NCI-H2196 (cell line): ENCODE data around the gene NCBP3.

Source experiments
- DNase-seq: peaks from one replicate; lab custom pipeline; 2025; ENCODE audit not compliant: unreplicated experiment; lab: John Stamatoyannopoulos, UW

The NCBP3 gene, protein sequence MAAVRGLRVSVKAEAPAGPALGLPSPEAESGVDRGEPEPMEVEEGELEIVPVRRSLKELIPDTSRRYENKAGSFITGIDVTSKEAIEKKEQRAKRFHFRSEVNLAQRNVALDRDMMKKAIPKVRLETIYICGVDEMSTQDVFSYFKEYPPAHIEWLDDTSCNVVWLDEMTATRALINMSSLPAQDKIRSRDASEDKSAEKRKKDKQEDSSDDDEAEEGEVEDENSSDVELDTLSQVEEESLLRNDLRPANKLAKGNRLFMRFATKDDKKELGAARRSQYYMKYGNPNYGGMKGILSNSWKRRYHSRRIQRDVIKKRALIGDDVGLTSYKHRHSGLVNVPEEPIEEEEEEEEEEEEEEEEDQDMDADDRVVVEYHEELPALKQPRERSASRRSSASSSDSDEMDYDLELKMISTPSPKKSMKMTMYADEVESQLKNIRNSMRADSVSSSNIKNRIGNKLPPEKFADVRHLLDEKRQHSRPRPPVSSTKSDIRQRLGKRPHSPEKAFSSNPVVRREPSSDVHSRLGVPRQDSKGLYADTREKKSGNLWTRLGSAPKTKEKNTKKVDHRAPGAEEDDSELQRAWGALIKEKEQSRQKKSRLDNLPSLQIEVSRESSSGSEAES

DNA sequence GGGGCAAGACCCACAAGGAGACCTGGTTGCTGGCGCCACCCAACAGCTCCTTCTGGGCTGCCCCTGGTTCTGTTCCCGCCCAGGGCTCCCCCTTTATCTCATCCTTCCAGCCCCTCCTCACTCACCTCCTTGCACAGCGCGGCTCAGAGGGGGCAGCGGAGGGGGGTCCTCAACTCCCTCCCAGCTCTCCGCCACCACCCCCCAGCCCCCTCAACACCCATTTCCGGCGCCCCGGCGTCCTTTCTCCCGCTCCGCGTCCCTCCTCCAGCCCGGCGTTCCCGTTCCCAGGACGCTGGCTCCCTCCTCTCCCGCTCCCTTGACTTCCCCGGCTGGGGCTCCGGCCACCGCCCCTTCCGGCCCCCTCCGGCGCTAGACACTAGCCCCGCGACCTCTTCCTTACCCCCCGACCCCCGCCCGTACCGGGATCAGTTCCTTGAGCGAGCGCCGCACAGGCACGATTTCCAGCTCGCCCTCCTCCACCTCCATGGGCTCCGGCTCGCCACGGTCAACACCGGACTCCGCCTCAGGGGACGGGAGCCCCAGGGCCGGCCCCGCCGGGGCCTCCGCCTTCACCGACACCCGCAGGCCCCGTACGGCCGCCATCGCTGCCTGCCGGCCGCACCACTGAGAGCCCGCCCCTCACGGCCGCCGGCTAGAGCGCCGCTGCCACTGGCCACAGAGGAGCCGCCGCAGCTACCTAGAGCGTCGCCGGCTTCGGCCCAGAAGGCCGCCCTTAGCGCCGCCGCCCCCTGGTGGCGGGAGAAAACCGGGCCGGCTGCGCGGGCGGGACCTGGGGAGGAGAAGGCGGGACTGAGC, at the start of gene NCBP3:
TSS of gene NCBP3 (minus strand) at position 626 of the 816 bp plus-strand sequence. CDS start at position 603, 23 bp downstream.
- DNase-seq, result peak; percentile 83

DNA sequence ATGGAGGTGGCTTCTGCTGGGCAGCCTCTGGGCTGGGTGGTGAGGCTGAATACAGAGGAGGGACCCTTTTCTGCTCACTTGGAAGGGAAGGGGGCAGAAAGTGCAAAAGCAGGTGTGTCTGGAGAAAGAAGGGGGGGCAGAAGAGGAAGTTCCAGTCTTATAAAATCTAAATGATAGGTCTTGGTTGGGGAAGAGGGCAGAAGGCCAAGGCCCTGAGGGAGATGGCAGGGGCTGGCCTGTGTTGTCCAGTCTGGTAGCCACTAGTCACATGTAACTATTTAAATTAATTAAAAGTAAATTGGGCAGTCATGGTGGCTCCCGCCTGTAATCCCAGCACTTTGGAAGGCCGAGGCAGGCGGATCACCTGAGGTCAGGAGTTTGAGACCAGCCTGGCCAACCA, 49.3 kb upstream of the NCBP3 start:
- no peak for DNase-seq

DNA sequence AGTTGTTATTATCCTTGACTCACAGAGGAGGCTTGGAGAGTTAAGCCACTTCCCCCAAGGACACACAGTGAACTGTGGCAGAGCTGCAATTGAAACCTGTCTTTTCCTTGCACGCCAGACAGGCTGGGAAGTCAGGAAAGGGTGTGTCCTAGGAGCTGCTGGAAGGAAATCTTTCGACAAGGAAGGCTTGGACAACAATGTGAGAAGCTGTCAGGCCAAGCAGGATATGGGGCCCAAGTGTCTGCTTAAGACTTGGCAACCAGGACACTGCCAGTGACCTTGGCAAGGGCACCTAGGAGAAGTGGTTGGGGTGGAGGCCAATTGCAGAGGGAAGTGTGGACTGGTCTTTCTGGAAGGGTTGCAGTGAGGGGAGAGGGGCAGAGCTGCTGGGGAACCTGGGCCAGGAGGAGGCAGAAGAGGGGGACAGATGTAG, 48.9 kb upstream of the NCBP3 start:
- DNase-seq, result no peak

DNA sequence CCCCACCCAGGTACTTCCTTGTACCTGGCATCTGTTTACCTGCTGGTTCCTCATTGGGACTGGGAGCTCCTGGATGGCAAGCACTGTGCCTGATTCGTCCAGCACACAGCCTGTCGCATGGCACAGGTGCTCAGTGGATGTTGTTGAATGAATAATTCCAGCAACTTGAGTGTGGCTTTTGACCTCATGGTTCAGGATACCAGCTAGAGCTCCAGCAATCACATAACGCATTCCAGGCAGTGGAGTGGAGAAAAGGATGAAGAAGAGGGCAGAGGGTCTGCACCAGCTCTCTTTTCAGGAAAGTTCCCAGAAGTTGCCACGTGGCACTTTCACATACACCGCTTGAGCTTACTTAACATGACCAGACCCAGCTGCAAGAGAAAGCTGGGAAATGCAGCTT, 48.1 kb upstream of the NCBP3 start:
- DNase-seq, result no peak

DNA sequence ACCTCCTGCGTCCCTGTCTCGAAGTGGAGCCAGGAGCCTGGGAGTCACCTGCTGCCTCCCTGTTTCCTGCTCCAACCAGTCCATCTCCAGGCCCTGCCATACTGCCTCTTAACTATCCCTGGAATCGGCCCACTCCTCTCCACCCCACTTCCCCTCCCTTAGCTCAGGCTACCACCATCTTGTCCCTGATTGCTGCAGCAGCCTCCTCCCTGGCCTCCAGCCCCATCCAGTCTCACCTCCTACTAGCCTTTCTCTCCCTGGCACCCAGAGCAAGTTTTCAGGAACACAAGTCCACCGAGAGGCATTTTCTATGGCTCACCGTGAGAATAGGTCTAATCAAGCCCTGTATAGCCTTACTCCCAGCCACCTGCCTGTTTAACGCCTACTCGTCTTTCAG, 47.7 kb upstream of the NCBP3 start:
- DNase-seq, result no peak

DNA sequence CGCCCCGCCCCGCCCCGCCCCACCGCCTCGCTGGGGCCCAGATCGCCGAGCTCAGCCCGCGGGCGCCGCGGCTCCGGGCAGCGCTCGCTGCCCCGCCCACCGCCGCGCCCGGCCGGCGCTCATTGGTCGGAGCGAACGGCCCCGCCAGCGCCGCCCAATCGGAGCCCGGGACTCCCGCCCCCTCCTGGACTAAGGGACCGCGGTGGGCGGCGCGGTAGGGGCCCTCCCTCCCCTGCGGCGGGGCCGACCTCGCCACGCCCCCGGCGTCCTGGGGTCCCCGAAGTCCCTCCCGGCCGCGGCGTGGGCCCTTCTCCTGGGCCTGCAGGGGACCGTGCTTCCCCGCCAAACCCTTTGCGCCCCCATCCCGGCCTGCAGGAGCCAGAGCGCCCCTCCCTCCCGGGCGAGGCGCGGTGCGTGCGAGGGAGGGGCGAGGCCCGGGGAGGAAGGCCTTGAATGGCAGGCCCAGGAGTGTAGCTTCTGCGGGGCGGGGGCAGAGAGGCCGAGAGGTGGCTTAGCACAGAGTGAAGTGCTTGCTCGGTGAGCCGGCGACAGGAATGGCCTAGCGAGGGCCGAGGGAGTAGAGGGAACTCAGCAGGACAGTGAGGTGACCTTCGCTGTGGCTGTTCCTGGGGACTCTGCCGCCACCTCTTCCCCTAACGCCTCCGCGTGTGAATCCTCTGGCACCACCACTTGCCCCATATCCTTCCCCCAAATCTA, 47.1 kb upstream of the NCBP3 start, which contains the start of gene CAMKK1:
TSS of gene CAMKK1 (minus strand) at position 51 of the 717 bp plus-strand sequence. CDS start 7,366 bp downstream, outside the sequence.
- peak; percentile 77 for DNase-seq

DNA sequence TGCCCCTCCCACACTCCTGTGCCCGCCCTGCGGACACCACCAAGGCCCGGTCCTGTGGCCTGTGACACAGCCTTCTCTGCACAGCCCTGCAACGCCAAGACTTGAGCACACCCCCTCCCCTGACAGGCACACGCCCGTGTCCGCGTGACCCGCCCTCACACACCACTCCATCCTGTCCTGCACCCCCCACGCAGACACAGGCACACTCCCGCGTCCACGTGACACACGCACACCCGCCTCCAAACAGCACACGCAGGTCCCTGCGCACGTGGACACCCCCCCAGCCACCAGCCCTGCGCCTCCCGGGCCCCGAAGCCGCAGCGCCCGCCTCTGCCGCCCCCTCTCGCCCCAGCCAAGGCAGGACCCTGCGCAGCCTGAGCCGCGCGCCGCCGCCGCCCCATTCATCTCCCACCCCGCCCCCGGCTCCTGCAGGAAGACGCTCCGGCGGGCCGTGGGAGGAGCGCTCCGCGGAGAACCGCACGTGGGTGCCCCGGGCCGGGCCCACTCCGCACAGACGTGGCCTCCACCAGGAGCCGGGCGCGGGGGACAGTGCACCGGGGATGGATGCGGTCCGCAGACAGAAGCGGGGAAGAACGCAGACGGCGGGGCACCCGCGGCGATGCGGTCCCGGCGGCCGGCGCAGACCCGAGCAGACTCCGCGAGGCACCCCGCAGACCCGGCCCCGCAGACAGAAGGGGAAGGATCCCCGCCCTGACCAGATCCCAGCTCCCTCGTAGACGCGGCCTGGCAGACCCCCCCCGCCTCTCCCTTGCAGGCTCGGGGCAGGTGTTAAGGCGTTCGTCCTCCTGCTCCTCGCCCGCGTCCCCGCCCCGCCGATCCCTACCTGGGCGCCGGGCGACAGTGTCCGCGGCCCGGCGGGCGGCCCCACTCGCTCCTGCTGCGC, 46.3 kb upstream of the NCBP3 start:
- DNase-seq, result peak; percentile 28

DNA sequence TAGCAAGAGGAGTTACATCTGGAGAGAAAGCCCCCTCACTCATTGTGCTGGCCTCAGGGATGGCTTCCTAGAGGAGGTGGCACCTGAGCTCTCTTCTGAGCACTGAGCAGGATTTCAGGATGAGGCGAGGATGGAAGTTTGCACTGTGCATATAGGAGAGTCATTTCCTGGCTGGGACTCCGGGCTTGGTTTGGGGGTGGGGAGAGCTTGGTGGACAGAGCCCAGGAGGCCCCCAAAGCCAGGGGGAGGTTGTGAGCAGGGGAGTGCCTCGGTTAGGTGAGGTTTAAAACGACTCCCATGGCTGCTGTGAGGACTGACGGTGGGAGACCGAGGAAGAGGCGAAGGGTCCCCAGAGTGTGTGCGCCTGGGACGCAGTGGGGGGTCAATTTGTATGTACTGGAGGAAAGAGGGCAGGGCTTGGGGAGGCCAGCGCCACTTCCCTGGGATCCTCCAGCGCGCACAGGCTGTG, 45.6 kb upstream of the NCBP3 start:
- DNase-seq, result no peak

DNA sequence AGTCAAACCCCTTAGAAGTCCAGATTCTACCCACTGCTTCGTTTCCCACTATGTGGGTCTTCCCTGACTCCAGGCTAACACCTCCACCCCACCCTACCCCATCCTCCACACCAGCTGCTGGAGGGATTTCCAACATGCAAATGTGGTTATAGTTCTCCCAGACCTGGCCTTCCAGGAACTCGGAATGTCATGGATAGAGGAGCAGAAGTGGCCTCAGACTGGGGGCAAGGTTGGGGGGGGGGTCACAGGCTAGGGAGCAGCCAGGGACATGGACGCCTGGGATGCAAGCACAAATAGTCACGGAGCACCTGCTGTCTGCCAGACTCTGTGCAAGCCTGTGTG, 44.8 kb upstream of the NCBP3 start:
- DNase-seq, result no peak

DNA sequence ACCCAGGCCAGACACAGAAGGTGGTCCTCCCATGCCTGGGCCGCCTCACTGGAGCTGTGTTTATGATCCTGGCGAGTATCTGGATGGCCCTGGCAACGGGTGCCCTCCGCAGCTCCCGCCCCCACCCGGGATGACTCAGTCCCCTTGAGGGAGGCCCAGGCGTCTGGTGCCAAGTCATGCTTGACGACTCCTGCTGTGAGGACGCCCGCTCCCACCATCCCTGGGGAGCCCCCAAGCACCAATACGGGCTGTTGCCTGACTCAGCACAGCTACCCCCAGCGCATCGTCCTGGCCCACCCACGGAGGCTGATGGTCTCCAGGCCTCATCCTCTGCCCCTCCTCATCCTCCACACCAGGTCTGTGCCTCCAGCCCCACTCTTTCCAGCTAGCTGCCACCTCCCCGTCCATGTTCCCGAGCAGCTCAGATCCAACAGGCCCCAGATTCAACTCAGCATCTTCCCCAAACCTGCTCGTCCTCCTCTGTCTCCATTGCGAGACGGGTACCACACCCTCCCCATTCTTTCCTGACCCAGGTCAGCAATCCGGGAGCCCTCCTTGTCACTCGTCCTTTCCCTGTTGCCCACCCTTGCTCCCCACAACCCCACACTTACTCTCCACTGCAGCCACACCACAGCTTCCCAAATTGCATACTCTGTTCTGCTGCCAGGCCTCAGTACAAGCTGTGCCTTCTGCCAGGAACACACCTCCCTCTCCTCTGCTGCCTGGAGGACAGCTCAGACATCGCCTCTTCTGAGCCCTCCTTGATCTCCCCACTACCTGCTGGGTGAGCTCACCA, 44.2 kb upstream of the NCBP3 start:
- DNase-seq, result peak; percentile 27

DNA sequence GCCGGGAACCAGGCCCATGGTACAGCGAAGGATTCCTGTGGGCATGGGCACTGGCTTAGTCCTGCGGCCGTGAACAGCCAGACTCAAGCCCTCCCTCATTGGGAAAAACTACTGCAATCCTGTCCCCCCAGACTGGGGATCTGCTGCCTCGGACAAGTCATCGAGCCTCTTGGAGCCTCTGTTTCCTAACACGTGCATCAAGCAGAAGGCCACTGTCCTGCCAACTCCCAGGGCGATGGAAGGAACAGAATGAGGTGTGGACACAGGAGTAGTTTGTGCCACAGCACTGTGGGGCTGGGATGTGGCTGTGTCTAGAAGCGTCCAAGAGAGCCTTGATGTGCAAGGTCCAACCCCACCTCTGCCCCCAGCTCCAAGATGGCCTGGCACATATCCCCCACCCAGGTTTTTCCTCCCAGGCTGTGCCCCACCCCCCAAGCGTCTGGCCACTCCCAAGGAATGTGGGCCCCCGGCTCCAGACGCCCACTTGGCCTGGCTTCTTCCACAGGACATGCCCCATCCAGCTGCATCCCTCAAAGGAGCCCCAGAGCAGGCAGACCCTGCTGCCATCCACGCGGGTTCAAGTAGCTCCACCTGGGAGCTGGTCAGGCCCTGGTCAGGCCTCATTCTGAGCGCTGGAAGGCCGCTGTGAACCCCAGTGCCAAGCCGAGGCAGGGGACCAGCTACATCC, 43.4 kb upstream of the NCBP3 start:
- DNase-seq, result no peak

DNA sequence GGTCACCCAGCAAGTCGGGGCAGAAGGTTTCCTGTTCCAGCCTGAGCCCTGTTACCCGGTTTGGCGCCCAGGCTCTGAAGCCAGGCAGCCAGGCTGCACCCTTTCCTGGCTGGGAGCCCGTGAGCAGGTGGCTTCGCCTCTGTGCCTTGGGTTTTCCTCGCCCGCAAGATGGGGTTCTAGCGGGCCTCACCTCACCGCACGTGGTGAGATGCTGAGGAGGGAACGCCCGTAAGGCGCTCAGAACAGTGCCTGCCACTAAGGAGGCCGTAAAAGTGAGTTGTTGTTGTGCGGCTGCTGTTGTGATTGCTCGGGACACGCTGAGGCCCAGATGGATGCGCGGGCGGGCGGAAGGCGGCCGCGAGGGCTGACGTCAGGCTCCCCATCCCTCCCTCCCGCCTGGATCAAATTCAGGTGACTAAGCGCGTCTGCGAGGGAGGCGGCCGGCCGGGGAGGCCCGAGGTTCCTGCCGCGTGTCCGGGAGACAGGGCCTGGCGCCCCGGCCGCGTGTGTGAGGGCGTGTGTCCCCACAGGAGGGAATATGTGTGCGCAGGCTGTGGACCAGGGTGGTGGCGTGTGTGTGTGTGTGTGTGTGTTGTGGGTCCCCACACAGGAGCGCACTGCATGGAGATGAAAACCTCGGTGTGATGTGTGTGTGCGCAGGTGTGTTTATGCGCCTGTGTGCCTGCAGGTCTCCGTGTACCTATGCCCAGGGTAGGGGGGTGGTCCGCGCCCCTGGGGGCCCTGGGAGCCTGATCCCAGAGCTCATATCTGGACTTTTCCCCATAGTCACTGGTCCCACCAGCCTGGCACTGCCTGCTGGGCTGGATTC, 42.5 kb upstream of the NCBP3 start:
- DNase-seq, result peak; percentile 78

DNA sequence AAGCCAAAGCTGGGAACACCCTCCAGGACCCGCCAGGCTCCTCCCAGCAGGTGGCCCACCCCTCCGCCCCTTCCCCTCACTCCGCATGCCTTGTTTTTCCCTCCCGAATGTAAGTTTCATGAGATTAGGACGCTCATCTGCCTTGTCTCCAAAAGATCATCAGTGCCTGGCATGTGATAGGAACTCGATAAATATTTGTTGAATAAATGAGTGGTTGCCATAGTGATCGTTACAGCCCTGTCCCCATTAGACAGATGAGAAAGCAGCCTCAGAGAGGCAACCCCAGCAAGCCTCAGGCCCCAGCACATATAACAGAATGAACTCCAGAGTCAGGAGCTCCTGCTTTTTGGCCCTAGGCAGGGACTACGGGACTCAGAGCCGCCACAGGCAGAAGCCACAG, 41.8 kb upstream of the NCBP3 start:
- DNase-seq, result peak; percentile 42

DNA sequence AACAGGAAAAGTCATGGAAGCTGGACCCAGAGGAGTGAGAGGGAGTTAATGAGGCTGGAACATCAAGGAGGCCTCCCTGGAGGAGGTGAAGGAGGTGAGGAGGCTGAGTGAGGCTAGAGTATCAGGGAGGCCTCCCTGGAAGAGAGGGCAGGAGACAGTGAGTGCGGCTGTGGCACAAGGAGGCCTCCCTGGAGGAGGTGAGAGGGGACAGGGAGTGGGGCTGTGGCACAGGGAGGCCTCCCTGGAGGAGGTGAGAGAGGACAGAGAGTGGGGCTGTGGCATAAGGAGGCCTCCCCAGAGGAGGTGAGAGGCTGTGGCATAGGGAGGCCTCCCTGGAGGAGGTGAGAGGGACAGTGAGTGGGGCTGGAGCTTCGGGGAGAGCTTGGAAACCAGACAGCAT, 41.3 kb upstream of the NCBP3 start:
- no peak for DNase-seq

DNA sequence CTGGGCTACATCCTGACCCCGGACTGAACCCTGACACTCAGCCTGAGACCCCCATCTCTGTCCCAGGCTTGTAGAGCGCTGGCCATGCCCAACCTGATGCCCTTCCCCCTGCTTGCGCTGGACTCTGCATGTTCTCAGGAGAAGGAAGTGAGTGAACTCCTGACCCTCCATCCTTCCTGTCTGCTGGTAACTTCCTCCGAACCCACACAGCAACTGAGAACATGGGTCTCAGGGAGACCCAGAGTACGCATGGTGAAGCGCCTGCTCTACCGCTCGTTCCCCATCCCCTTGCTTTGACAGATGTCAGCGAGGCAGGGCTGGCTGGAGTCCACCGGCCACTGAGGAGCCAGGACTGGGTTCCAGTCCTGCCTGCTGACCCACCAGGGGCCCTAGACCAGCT, 40.7 kb upstream of the NCBP3 start:
- DNase-seq, result no peak

DNA sequence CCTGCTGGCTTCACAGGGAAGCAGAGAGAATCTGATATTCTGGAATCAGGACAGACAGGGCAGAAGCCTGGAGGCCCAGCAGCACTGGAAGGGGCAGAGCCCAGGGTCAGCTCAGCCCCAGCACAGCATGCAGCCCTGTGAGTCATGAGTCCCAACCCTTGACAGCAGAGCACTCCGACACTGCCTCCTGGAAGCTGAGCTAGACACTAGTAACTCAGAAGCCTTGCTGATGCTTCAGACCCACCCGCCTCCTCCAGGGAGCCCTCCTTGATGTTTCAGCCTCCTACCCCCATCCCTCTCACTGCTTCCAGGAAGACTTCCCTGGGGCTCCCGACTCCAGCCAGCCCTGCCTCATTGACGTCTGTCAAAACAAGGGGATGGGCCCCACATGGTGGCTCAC, 39.9 kb upstream of the NCBP3 start:
- no peak for DNase-seq

DNA sequence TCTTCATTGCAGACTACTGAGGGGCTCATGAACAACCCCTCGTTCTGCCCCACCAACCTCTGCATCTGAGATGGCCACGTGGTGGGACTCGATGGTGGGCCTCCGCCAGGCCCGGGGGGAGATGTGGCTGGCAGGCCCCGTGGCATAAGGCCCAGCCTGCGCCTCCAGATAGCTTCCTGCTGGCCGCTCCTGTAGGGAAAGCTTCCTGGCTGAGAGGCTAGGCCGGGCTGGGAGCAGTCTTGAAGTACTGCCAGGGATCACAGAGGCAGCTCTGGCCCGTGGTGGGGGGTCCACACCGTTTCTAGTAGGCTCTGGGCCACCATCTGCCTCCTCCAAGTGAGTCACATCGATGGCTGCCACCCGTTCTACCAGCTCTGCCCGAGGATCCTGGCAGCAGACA, 39.2 kb upstream of the NCBP3 start:
- no peak for DNase-seq

DNA sequence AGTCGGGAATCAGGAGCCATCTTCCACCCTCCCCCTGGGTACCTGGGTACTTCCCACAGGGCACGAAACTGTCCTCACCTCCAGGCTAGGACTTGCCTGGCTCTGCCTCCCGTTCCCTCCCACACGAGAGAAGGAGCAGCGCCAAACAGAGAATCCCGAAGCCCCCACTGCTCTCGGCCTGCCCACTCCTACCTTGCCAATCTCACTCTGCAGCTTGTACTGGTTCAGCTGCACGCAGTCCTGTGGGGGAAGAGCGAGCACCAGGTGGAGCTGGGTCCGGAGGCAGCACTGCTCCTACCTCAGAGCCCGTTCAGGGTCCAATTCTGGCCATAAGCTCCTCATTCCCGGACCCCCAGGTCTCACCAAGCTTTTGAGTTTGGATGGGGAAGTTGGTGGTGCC, 38.1 kb upstream of the NCBP3 start:
- no peak for DNase-seq
